HepG2 (cell line): Measurements from ENCODE around the gene ANKRD65. TPM values are rescaled to one million over a fixed set of nuclear protein-coding genes. Genes with fewer than 3 reads are reported as not detected.

Experiments
- ARHGAP35 ChIP-seq: sonication (generic); formaldehyde crosslinking; IDR thresholded peaks from 2 replicates; pipeline ENCODE4 v1.9.0; 2022; ENCODE audit warnings: mild to moderate bottlenecking, inconsistent platforms, moderate library complexity, missing genetic modification reagents, borderline replicate concordance
- DBP ChIP-seq: sonication (generic); formaldehyde crosslinking; IDR thresholded peaks from 2 replicates; pipeline ENCODE4 v1.4.0; 2020; ENCODE audit warnings: missing genetic modification reagents; ENCODE audit errors: not compliant biosample characterization
- FOXC1 ChIP-seq: sonication (generic); formaldehyde crosslinking; IDR thresholded peaks from 2 replicates; pipeline ENCODE4 v1.8.0; 2022; ENCODE audit warnings: mild to moderate bottlenecking, missing genetic modification reagents, borderline replicate concordance
- HMGXB3 ChIP-seq: sonication (generic); formaldehyde crosslinking; IDR thresholded peaks from 2 replicates; pipeline ENCODE4 v1.4.0; 2020; ENCODE audit warnings: missing genetic modification reagents, borderline replicate concordance
- HNRNPK ChIP-seq: fragments of 200-400 bp; formaldehyde crosslinking; IDR thresholded peaks from 2 replicates; pipeline ENCODE4 v1.6.1; 2018; ENCODE audit warnings: low read length, low read depth, moderate library complexity, mild to moderate bottlenecking; ENCODE audit not compliant: poor library complexity, severe bottlenecking
- HOXA5 ChIP-seq: sonication (generic); formaldehyde crosslinking; IDR thresholded peaks from 2 replicates; pipeline ENCODE4 v1.4.0; 2020; ENCODE audit warnings: missing genetic modification reagents
- JUND ChIP-seq: sonication (generic); formaldehyde crosslinking; IDR thresholded peaks from 2 replicates; pipeline ENCODE4 v1.8.0; 2022; ENCODE audit warnings: mild to moderate bottlenecking, missing genetic modification reagents
- PCBP1 ChIP-seq: fragments of 200-400 bp; formaldehyde crosslinking; IDR thresholded peaks from 2 replicates; pipeline ENCODE4 v1.6.1; 2017; ENCODE audit warnings: mild to moderate bottlenecking, low read depth, low read length, borderline replicate concordance
- POGZ ChIP-seq: sonication (generic); formaldehyde crosslinking; IDR thresholded peaks from 2 replicates; pipeline ENCODE4 v1.4.0; 2020; ENCODE audit warnings: mild to moderate bottlenecking, missing genetic modification reagents
- SIN3A ChIP-seq: IDR thresholded peaks from 2 replicates; pipeline ENCODE4 v1.6.1; 2011; ENCODE audit warnings: low read depth, mild to moderate bottlenecking, control low read depth, low read length, borderline replicate concordance
- TEF ChIP-seq: sonication (generic); formaldehyde crosslinking; IDR thresholded peaks from 2 replicates; pipeline ENCODE4 v1.5.0; 2020; ENCODE audit warnings: missing genetic modification reagents
- ZNF225 ChIP-seq: sonication (generic); formaldehyde crosslinking; IDR thresholded peaks from 2 replicates; pipeline ENCODE4 v1.4.0; 2020; ENCODE audit warnings: mild to moderate bottlenecking, missing genetic modification reagents
- ZNF30 ChIP-seq: sonication (generic); formaldehyde crosslinking; IDR thresholded peaks from 2 replicates; pipeline ENCODE4 v1.5.0; 2020; ENCODE audit warnings: mild to moderate bottlenecking, missing genetic modification reagents
- ZNF317 ChIP-seq: sonication (generic); formaldehyde crosslinking; IDR thresholded peaks from 2 replicates; pipeline ENCODE4 v1.5.0; 2020; ENCODE audit warnings: mild to moderate bottlenecking, missing genetic modification reagents
- ZNF432 ChIP-seq: sonication (generic); formaldehyde crosslinking; IDR thresholded peaks from 2 replicates; pipeline ENCODE4 v1.5.0; 2020; ENCODE audit warnings: missing genetic modification reagents, mild to moderate bottlenecking, borderline replicate concordance
- ZNF513 ChIP-seq: sonication (generic); formaldehyde crosslinking; conservative IDR thresholded peaks from 2 replicates; pipeline ENCODE4 v1.5.0; 2020; ENCODE audit warnings: missing genetic modification reagents
- ZNF800 ChIP-seq: sonication (generic); formaldehyde crosslinking; IDR thresholded peaks from 2 replicates; pipeline ENCODE4 v1.4.0; 2020; ENCODE audit warnings: missing genetic modification reagents
- ZNF883 ChIP-seq: sonication (generic); formaldehyde crosslinking; IDR thresholded peaks from 2 replicates; pipeline ENCODE4 v1.5.1; 2020; ENCODE audit warnings: mild to moderate bottlenecking, missing genetic modification reagents; ENCODE audit errors: not compliant biosample characterization
- polyA plus RNA-seq, 8 experiments: library from polyadenylated mRNA; depleted of rRNA in 3 of 8; stranded (reverse) in 7 of 8; unstranded in 1 of 8; fragments of >200 nt; fragmentation: Illumina TruSeq in 4 of 8; extraction: Trizol in 4 of 8; gene quantifications; 2 replicates each; pipeline versions ENCODE4 v1.2.1 to v1.2.3, GENCODE V29; 2011 to 2016; ENCODE audit warnings: low read depth in 4 of 8, missing spikeins in 1 of 8, mixed read lengths in 1 of 8; ENCODE audit not compliant: insufficient read depth in 1 of 8
- total RNA-seq, 5 experiments: library from RNA; depleted of rRNA; stranded (reverse); fragments of >200 nt; fragmentation: Illumina TruSeq; extraction: Trizol; gene quantifications; 2 replicates each; pipeline ENCODE4 v1.2.3, GENCODE V29; 2016; ENCODE audit warnings: low read depth in 1 of 5

ANKRD65 gene
- total and polyA plus RNA-seq, 2 of the 13 experiments (the other 11 are each of a cell fraction or from before 2014, with no cell fraction given) = 12.1 to 30.1 TPM

DNA sequence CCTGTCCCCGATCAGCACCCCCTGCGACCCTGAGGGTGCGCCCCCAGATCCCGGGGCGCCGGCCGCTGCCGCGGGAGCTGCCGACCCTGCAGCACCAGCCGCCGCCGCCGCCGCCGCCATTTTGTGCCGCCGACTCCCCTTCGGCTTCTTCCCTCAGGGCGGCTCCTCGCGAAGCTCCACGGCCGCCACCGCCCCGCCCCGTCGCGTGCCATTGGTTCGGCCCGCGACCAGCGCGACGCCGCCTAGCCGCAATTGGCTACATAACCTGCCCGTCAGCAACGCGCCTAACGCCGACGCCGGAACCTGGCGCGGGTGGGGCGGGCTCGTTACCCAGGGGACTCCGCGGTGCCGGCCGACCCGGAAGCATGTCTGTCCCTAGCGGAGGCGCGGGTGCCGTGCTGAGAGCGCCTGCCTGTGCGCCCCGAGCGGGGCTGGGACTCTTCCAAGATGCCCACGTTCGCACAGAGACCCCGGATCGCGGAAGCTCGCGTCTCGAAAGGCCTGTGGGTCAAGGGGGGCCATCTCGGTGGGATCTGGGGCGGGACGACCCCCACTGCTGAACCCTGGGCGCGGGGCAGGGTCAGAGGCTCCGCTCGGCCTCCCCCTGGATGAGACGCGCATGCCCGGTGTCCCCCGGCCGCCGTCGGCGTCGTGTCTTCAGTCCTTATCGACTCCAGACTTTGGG, 21.7 kb downstream of the ANKRD65 start, which contains the start of gene CCNL2 (continued):
- TF ChIP-seq HMGXB3 (CRISPR knock-in tag) = peak; percentile 64; the same call in 1 of the 2 replicates
- TF ChIP-seq FOXC1 = peak; percentile 62; the same call in 1 of the 2 replicates
- TF ChIP-seq ZNF30 = 0 out of 2 replicates have a peak, but pooled peaks have one; percentile 47
- TF ChIP-seq POGZ (CRISPR knock-in tag) = peak; percentile 65; the same call in 1 of the 2 replicates
- TF ChIP-seq HNRNPK = peak; percentile 66
- TF ChIP-seq ZNF883 = peak; percentile 18
- TF ChIP-seq DBP = no peak
- TF ChIP-seq ZNF225 (CRISPR knock-in tag) = peak; percentile 67
- peak; percentile 51; the same call in 1 of the 2 replicates for TF ChIP-seq ZNF317 (CRISPR knock-in tag)
- TF ChIP-seq SIN3A = peak; percentile 94; the same call in 1 of the 2 replicates
- TF ChIP-seq JUND = no peak
- peak; percentile 40; the same call in 1 of the 2 replicates for TF ChIP-seq HOXA5 (CRISPR knock-in tag)
- no peak for TF ChIP-seq ZNF432 (CRISPR knock-in tag)
- 0 out of 2 replicates have a peak, but pooled peaks have one; percentile 18 for TF ChIP-seq ZNF513 (CRISPR knock-in tag)
- TF ChIP-seq TEF (CRISPR knock-in tag) = no peak; the same call in 1 of the 2 replicates
- TF ChIP-seq ARHGAP35 (CRISPR knock-in tag) = no peak
- TF ChIP-seq ZNF800 (CRISPR knock-in tag) = 0 out of 2 replicates have a peak, but pooled peaks have one; percentile 60
- TF ChIP-seq PCBP1 = peak; percentile 28; the same call in 1 of the 2 replicates
